ENCODE results near the gene LBHD1.

LBHD1 gene

GRCh38 chr11:62645946-62646824, 25.9 kb downstream of the LBHD1 start, which contains the start of gene GANAB:
TSS of gene GANAB (minus strand) at chr11:62646613. CDS start at chr11:62646599, 14 bp downstream.
- TF ChIP-seq CTCF (IDR thresholded peaks at IDR 0.05; ENCODE audit: low read depth, low read length) = no peak
- peak; percentile 92 for DNase-seq (ENCODE audit: extremely low read depth, low read depth)

GRCh38 chr11:62645671-62645945, 26.5 kb downstream of the LBHD1 start:
- DNase-seq (ENCODE audit: extremely low read depth, low read depth) = no peak
- no peak for TF ChIP-seq CTCF (IDR thresholded peaks at IDR 0.05; ENCODE audit: low read depth, low read length)

DNA sequence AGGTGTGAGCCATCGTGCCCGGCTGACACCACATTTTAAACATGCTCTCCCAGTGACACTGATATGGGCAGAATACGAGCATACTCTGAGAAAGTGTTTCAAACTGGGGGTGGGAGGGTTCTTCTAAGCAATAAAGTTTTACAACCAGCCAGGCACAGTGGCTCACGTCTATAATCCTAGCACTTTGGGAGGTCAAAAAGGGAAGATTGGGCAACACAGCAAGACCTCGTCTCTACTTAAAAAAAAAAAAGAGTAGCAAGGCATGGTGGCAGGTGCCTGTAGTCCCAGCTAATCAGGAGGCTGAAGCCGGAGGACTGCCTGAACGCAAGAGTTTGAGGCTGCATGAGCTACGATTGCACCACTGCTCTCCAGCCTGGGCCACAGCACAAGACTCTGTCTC, 27.8 kb downstream of the LBHD1 start:
- no peak for TF ChIP-seq CTCF (IDR thresholded peaks at IDR 0.05; ENCODE audit: low read depth, low read length)

GRCh38 chr11:62632492-62632891, 39.6 kb downstream of the LBHD1 start:
- DNase-seq (ENCODE audit: extremely low read depth, low read depth) = no peak
- TF ChIP-seq CTCF (IDR thresholded peaks at IDR 0.05; ENCODE audit: low read depth, low read length) = no peak

More for the DNA sequence above, 27.8 kb downstream of the LBHD1 start:
- DNase-seq (ENCODE audit: extremely low read depth, low read depth) = no peak

DNA sequence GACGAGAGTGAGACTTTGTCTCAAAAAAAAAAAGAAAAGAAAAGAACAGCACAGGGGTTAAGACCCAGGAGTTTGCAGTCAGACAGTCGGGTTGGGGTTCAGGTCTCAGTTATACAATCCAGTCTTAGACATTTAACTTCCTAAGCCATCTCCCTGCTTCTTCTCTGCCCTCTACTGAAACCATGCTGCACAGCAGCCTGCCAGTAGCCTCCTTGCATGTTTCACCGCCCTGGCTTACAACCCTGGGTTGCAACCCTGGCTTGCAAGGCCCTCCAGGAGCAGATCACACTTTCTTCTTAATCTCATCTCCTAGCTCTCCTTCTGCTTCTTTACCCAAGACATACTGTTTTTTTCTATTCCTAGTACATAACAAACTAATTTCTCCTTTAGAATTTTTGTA, 44.4 kb downstream of the LBHD1 start:
- no peak for DNase-seq (ENCODE audit: extremely low read depth, low read depth)
- TF ChIP-seq CTCF (IDR thresholded peaks at IDR 0.05; ENCODE audit: low read depth, low read length) = no peak; the same call in 1 of the 2 replicates

DNA sequence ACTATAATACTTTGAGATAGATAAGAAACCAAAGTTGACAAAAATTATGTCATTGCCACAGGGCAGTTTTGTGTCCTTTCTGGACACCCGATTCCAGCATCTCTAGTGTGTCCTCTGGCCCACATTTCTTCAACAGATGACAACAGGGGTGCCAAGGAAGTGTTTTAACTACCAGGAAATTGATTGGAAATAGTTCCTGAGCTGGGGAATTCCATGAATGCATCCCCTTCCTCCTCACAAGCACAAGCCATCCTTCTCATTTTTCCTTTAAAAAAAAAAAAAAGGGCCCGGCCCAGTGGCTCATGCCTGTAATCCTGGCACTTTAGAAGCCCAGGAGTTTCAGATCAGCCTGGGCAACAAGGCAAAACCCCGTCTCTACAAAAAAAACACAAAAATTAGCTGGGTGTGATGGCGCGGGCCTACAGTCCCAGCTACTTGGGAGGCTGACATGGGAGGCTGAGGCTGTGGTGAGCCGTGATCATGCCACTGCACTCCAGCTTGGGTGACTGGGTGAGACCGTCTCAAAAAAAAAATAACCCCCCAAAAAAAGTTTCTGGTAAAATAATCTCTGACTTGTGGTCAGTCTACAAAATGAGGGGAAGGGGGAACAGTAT, 49.5 kb downstream of the LBHD1 start:
- no peak for DNase-seq (ENCODE audit: extremely low read depth, low read depth)
- TF ChIP-seq CTCF (IDR thresholded peaks at IDR 0.05; ENCODE audit: low read depth, low read length) = no peak
